UCSD-AML1 (cell line): ENCODE measurements around the gene ABLIM2.

Source experiments
- DNase-seq: peaks from one replicate; lab custom pipeline; 2025; ENCODE audit not compliant: unreplicated experiment; lab: John Stamatoyannopoulos, UW

The ABLIM2 gene

DNA sequence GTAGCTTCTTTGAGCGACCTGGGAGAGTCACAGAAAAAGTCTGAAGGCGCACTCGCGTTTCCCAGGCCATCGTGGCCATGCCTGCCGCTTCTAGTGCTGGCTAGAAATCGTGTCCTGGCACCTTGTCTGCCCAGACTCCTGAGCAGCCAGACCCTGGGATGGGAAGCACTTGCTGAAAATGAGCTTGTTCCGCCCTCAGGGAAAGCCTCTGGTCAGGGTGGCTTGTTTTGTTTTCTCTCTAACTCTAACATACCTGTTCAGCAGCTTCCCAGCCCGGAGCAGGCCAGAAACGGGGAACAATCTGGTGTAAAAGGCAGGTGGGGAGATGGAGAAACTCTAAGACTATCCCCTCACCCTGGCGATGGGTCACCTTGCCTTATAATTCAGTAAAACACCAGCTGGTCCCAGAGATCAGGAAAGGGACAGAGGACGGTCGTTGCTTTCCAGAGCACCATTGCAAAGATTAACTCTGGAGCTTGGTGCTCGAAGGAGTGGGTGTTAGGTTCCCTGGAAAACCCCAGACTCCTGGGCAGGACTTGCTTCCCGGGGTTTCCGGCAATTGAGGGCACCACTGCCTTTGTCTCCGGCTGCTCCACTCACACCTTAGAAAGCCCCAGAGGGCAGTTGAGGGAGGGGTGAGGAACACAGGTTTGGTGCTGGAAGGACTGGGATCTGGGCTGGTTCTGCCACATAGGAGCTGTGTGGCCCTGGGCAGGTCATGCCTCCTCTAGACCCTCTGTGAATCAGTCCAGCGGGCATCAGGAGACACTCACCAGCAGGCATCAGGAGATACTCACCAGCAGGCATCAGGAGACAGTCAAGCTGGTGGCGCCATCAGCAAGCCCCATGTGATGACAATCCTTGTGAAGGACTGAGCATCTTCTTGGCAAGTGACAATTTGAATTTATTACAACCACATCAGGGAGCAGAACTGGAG is 36.0 kb upstream of the ABLIM2 start:
- DNase-seq, result no peak

DNA sequence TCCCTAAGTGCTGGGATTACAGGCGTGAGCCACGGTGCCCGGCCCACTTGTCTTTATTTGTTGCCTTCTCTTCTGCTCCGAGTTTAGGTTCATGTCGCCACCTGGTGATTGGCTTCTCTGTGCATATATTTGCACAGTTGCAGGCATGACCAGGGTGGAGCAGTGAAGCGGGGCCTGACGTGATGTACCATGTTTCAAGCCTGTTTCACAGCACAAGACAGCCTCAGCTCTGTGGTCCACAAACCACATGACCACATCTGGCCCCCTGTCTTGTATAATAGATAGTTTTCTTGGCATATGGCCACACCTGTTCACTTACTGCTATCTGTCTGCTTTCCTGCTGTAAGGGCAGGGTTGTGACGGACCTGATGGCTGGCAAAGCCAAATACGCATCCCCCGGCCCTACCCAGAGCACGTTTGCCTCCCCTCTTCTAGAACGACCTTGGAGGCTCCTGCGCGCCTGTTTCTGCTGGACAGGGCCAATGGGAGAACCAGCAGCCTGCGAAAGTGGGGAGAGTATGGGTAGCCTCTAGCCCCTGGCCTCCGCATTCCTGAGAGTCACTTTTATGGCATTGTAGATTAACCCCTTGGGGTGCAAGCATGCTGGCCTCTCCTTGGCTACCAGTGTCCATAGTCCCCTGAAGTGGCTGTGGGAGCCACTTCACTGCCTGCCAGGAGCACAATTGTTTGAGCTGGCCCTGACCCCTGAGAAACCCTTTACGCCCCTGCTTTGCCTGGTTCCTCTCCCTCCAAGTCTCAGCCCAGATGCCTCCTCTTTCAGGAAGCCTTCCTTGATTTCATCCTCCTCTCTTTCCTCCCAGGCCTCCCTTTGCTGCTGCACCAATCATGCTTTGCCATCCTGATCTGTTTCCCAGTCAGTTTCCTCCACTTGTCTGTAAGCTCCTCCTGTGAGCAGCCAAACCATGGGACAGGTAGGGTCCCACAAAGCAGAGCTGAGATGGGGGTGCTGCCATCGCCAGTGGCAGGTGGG is 34.4 kb upstream of the ABLIM2 start:
- DNase-seq, result peak; percentile 41

DNA sequence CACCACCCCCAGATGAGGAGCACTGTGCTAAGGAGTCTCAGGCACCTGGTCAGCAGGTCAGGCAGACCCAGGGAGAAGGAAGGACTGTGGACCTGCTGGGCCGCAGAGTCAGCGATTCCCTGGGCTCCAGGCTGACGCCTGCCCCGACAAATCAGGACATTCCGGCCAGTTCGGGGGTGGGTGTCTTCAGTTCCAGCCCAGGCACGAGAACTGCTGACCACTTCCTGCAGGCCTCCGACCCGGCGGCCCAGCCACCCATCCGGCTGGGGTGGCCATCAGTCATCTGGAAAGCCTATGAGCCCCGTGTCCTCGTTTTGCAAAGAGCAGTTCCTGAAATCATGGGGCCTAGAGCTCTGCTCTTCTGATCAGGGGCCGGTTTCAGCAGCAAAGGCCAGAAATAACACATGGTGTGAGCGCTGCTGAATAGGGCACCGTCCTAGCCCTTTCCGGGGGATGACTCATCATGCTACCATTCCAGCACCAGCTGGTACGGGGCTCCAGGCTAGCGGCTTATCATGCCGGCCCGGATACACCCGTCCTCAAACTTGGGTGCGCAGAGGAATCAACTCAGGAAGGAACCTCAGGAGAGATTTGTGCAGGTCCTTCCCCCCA is 32.6 kb upstream of the ABLIM2 start:
- peak; percentile 88 for DNase-seq

DNA sequence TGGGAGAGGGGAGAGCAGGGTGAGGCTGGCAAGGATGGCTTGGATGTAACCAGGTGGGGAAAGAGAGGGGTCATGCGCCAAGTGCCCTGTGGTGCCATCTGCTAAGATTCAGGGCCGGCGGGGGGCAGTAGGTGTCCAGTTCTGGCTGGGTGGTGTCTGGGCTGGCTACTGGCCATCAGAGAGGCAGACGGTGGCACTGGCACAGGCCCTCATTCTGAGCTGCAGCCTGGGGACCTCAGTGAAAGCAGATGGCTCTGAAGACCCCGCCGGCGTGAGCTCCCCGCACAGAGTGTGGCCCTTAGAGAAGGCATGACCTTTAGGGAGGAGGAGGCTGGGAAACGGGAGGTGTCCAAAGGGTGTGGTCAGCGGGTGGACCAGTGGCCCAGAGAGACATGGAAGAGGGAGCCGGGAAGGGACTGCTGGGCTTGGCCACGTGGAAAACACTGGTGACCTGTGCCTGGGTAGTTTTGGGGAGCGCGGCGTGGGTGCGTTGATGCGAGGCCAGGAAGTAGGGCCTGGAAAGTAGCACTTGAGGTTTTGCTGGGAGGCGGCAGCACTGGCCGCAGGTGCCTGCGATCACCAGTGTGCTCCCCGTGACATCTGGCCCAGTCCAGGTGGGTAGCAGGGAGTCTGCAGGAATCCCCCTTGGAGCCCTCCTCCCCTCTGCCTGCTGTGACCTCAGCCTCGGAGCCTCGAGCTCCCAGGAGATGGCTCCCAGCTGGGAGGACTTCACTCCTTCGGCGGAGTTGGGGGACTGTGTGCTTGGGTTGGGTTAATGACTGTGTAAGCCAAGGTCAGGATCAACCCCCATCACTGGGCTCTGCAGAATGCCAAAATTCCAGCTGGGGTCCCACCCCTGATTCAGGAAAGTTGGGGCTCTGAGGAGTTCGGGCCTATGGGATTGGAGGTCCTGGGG is 31.2 kb upstream of the ABLIM2 start:
- no peak for DNase-seq

DNA sequence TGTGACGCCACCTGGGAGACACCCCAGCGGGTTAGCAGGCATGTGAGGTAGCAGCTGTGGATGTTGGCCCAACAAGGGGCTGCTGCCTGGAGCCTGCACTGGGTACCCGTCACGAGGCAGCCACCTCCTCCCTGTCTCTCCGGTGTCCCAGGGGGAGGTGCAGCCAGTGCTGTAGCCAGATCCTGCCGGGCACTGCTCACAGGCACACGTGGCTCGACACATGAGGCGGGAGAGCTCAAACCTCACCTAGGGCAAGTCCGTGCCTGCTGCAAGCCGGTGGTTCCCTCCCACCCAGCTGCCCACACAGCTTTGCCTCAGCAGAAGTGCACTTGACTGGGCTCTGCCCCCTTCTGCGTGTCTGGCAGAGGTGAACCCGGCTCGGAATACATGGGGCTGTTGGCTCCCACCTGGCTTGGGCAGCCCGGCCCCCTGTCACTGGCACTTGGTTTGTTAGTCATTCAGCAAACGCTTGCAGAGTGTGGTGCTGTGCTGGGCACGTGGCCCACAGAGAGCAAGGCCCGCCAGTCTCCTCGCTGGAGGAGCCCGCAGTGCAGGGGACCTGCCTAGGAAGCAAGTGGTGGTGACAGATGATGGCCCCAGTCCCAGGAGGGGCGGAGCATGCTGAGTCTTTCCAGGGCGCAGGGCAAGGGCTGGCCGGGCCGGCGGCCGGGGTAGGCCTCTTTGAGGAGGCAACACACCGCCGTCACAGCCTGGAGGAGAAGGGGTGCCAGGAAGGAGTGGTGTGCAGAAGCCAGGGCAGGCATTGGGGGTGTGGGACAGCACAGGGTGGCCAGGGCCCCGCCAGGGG is 30.3 kb upstream of the ABLIM2 start:
- DNase-seq, result no peak

DNA sequence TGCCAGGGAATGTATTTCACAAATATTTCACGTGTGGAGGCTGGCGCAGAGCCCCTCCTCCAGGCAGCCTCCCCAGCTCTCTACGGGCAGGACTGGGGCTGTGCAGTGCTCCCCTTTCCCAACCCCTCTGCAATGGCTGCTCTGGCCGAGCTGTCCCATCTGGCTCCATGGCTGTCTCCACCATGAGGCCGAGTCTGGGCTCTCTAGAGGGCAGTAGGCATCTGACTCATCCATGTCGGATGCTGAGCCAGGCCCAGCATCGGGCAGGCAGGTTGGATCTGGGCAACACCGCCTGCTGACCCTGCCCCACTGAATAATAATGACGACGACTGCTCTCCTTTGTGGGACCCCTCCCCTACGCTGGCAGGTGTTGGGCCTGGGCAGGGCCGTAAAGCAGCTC is 29.5 kb upstream of the ABLIM2 start:
- DNase-seq, result no peak

DNA sequence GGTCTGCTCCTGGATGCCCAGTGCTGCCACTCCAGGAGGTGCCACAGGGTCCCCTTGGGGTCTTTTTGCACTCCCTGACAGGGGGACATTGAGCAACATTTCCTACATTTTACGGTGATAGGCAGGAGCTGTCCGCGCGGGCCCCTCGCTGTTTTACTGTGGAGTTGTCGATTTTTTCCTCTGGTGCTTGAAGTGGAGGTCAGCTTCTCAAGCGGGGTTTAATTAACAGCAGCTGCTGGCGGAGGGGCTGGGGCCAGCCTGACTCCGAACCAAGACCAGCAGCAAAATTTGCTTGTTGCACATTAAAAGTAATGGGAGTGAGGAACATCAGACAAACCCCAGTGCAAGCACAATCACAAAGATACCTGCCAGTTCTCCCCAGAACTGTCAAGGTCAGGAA is 27.3 kb upstream of the ABLIM2 start:
- no peak for DNase-seq

DNA sequence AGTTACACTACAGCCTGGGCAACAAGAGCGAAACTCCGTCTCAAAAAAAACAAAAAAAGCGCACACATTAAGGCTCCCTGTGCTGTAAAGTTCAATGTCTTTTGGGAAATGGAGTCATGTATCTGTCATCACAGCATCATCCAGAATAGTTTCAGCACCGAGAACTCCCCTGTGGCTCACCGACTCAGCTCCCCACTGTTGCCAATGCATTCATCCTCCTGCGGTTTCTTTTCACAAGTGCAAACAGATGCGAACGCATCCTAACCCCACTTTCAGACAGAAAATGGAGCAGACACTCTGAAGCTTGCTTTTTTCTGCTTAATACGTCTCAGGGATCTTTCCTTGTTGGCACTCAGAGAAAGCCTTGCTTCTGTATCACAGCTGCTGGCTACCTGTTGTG is 26.7 kb upstream of the ABLIM2 start:
- DNase-seq, result no peak

DNA sequence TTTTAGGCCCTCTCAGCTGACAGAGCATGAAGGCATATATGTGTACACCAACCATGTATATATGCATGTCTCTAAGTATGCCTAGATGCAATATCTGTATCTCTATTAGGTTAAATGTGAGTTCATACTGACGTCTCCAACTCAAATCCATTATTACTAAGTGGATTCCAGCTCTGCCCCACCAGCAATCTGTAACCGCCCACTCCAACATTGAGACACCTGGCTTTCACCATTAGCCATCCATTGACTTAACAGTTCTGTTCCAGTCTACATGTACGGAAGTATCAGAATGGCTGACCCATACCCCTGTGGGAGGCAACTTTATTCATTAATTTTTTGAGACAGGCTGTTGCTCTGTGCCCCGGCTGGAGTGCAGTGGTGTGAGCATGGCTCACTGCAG is 25.4 kb upstream of the ABLIM2 start:
- DNase-seq, result no peak

DNA sequence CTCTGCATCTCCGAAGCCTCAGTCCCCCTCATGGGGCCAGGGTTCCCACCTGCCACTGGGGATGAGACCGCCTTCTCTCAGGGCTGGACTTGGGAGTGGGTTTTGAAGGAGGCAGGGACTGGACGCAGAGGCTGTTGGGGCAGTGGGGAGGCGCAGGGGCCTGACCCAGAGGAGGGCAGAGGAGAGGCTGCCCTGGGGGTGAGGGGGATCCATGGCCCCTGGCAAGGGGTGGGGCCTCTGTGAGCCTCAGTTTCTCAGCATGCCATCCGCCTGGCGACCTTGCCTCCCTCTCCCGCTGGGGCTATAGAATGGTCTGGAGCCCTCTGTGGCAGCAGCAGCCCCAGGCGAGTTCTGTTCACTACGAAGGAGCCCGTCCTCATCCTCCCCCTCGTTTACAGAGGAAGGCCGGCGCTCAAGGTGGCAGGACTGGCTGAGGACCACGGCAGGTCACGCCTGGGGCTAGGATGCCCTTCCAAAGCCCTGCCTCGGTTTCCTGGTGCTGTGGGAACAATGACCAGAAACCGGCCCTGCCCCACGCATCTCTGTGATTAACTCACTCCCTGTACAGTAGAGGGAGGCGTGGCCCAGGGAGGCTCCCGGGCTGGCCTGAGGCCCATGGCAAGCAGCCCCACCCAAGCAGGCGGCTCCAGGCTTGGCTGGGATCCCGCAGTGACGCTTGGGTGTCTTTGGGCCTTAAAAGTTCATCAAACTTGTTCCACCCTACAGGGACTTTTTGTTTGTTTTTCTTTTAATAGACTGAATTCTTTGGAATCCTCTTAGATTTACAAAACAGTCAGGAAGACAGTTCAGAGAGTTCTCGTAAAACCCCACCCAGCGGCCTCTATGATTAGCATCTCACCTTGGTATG is 24.5 kb upstream of the ABLIM2 start:
- no peak for DNase-seq

DNA sequence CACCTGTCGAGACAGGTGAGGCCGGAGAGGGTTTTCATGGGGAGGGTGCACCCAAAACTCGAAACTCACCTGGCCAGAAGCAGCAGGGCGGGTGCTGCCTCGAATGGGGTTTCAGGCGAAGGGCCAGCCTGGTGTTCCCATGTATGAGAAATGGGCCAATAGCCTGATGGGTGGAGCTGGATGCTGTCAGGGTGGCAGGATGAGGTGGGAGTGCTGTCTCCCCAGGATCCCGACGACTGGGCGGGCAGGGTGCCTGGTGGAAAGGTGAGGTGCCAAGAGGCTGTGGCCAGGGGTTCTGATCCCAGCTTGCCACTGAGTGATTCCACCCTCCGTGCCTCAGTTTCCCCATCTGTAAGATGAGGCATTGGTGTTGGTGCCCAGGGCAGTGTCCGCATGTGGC is 23.7 kb upstream of the ABLIM2 start:
- DNase-seq, result no peak

DNA sequence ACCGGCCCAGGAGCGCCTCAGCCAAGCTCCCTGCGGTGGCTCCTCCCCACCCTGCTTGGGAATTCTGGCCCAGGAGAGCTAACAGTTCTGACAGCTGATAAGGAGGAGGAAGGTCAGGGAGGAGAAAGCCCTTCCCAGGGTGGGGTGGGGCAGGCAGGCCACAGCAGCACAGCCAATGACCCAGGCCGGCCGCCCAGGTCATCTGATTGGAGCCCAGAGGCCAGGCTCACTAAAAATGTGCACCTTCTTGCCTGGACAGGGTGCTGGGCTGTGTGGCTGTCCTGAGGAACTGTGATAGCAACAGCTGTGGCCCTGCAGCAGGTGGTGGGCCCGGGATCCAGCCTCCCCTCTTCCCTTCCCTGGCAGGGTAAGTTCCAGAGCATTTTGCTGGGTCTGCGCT is 23.2 kb upstream of the ABLIM2 start:
- DNase-seq, result no peak

DNA sequence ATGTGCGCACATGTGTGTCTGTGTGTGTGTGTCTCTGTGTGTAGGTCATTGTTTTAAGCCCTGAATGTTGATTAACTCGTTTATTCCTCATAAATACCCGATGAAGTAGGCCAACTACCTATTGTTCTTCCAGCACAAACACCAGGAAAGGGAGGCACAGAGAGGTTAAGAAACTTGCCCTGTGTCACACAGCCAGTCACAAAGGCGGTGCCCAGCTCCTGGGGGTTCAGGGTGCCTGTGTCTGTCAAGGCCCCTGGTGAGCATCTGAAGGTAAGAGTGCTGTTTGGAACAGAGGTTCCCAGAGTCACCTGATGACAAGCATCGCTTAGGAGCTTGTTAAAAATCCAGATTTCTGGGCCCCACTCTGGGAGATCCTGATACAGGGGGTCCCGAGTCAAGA is 22.5 kb upstream of the ABLIM2 start:
- no peak for DNase-seq

DNA sequence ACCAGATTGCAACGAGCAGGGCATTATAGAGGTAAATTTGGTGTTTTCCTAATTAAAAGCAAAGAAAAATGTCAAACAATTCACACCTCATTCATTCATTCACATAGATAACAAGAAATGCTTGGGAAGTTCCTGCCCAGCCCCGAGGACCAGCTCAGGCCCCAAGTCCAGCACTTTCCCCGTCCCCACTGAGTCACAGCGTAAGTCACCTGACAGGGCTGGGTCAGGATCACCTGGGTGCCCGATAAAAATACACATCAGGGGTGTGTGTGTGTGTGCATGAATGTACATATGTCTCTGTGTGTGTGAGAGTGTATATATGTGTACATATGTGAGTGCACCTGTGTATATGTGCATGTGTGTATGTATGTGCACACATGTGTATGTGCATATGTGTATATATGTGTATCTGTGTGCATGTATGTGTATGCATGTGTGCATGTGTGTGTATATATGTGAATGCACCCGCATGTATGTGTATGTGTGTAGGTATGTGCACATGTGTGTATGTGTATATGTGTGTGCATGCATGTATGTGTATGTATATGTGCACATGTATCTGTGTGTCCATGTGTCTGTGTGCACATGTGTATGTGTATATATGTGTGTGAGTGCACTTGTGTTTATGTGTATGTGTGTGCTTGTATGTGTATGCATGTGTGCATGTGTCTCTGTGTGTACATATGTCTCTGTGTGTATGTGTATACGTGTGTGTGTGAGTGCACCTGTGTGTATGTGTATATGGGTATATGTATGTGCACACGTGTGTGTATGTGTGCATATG is 21.9 kb upstream of the ABLIM2 start:
- DNase-seq, result no peak

DNA sequence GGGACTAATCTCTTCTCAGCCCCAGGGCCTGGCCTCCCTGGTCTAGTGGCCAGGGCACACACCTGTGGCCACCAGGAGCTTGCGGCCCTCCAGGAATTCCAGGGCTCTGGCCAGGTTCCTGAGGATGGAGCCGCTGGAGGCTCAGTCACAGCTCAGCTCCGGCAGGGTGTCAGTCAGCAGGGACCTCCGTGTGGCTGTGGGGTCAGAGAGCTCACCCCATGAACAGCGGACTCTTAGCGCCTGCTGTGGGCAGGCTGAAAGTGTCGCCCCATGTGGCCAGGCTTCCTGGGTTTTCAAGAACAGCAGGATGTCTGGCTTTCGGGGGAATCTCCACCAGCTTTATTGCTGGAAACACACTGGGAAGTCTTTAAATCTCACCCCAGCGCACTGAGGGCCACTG is 21.2 kb upstream of the ABLIM2 start:
- no peak for DNase-seq

DNA sequence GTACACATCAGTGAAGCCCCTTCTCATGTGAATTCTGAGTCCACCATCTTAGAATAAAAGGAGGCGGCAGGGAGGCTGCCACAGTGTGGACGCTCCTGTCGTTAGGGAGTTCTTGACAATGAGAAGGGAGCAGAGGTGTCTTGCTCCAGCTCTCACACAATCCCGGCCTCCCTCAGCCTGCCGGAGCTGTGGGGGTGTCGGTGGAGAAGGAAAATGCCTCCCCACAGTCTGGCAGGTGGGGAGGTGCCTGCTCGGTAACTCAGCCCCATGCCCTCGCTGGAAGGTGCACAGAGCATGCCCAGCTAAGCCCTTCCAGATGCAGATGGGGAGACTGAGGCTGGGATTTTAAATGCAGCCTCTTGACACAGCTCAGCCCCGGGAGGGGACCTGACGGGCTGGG is 20.5 kb upstream of the ABLIM2 start:
- no peak for DNase-seq

DNA sequence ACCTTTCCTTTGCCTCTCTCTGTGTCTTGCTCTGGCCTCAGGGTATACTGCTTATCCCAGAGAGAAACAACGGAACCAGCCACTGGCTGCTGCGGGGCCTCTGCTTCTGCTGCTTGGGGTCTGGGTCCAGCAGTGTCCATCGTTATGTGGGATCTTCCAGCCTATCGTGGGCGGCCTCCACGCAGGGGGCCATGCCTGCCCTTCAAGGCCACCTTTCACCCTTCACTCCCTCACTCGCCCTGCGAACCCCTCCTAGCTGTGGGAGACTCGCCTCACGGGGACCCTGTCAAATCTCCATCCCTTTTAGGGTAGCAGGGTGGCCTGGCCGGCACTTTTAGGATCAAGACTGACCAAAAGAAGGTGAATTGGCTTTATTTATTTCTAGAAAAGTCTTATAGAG is 19.3 kb upstream of the ABLIM2 start:
- DNase-seq, result no peak

DNA sequence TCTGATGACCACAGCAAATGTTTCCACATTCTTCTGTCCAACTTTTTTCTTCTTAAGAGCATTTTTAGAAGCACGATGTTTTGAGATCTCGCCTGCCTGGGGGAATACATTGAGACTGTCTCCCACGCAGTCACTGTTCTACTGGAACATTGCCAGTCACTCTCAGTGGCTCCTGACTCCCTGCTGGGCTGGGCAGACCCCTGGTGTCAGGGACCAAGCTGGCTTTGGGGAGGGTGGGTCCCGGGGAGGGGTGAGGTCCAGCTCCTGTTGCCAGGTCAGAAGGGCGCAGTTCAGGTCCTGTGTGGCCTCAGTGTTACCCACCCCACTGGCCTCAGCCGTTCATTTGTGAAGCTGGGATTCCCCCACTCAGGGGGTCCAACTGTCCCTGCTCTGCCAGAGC is 18.9 kb upstream of the ABLIM2 start:
- no peak for DNase-seq
